Endodermal cell (in vitro differentiated cells): ENCODE data around the gene TTF2. TPM values are rescaled to one million over a fixed set of nuclear protein-coding genes. Genes with fewer than 3 reads are reported as not detected.

Source experiments
- DNase-seq: peaks from one replicate; pipeline ENCODE4 v3.0.0-alpha.2; 2017
- H3K27ac ChIP-seq: 2 replicates; pipeline ENCODE4 v1.5.1; 2013; ENCODE audit warnings: mild to moderate bottlenecking, low read depth, low read length, moderate library complexity
- H3K27me3 ChIP-seq: 2 replicates; pipeline ENCODE4 v1.6.1; 2013; ENCODE audit warnings: mild to moderate bottlenecking, low read length, moderate library complexity; ENCODE audit not compliant: insufficient read depth, control insufficient read depth, poor library complexity, severe bottlenecking
- H3K36me3 ChIP-seq: 2 replicates; pipeline ENCODE4 v1.7.0; 2013; ENCODE audit warnings: mild to moderate bottlenecking, low read length, moderate library complexity; ENCODE audit not compliant: control insufficient read depth, insufficient read depth
- H3K4me1 ChIP-seq: one replicate; pipeline ENCODE4 v1.7.0; 2013; ENCODE audit warnings: low read length; ENCODE audit not compliant: control insufficient read depth, insufficient read depth
- H3K4me3 ChIP-seq: 2 replicates; pipeline ENCODE4 v1.5.1; 2013; ENCODE audit warnings: mild to moderate bottlenecking, low read length, moderate library complexity
- H3K9ac ChIP-seq: 2 replicates; pipeline ENCODE4 v1.6.1; 2013; ENCODE audit warnings: mild to moderate bottlenecking, low read length, moderate library complexity; ENCODE audit not compliant: poor library complexity, severe bottlenecking; ENCODE audit errors: extremely low read depth
- H3K9me3 ChIP-seq: 2 replicates; pipeline ENCODE4 v1.6.1; 2013; ENCODE audit warnings: mild to moderate bottlenecking, low read length, moderate library complexity; ENCODE audit not compliant: control insufficient read depth
- H3K27ac Mint-ChIP-seq: 2 replicates; pipeline ENCODE4 v1.8.0; 2020; ENCODE audit warnings: mixed read lengths
- H3K27me3 Mint-ChIP-seq: 2 replicates; pipeline ENCODE4 v1.8.0; 2021; ENCODE audit warnings: mild to moderate bottlenecking, mixed read lengths; ENCODE audit not compliant: insufficient read depth
- H3K36me3 Mint-ChIP-seq: 2 replicates; pipeline ENCODE4 v1.8.0; 2020; ENCODE audit warnings: low read depth, mixed read lengths
- H3K4me1 Mint-ChIP-seq: 2 replicates; pipeline ENCODE4 v1.8.0; 2020; ENCODE audit warnings: mixed read lengths
- H3K4me3 Mint-ChIP-seq: 2 replicates; pipeline ENCODE4 v1.8.0; 2020; ENCODE audit warnings: mild to moderate bottlenecking, moderate library complexity, mixed read lengths
- H3K9me3 Mint-ChIP-seq: 2 replicates; pipeline ENCODE4 v1.8.0; 2020; ENCODE audit warnings: mild to moderate bottlenecking, mixed read lengths
- WGBS, 2 experiments: methylation state at CpG; one replicate each; pipeline versions ENCODE4 v1.1.5 to v1.1.7; 2013; ENCODE audit warnings: missing lambda C conversion rate in 2 of 2, mixed read lengths in 1 of 2; ENCODE audit not compliant: insufficient coverage in 1 of 2, insufficient read length in 1 of 2; 5-methylcytosine and 5-hydroxymethylcytosine counted together
- total RNA-seq, 2 donors: library from RNA; stranded (reverse); fragmentation: NEBNext Ultra II Directional in 1 of 2; extraction: Animal tissue kit (Norgen Biotek cat#: 25700) in 1 of 2; gene quantifications; 2 replicates in 1 of 2; 3 replicates in 1 of 2; pipeline ENCODE4 v1.2.1, GENCODE V29; 2021
- TF ChIP-seq, protein P1 (sequence below): fragments of 200-600 bp; sonication (generic); conservative IDR thresholded peaks from 2 replicates; pipeline ENCODE4 v1.5.0; 2021; ENCODE audit warnings: antibody characterized with exemption, mild to moderate bottlenecking

TTF2 gene
- total RNA-seq, 2 donors from 2014 or later: 70.9 to 71.9 TPM

DNA sequence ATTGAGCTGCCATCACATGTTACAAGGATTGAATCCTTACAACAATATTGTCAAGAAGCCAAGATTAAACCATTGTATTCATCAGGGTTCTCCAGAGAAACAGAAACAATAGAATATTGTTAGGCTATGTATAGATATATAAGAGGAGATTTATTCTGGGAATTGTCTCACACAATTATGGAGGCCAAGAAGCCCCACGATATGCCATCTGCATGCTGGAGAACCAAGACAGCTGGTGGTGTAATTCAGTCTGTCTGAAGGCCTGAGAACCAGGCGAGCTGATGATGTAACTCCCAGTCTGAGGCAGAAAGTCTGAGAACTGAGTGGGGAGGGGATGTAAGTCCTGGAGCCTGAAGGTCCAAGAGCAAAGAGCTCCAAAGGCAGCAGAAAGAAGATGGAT is 14.5 kb upstream of the TTF2 start:
- H3K9me3 Mint-ChIP-seq: no peaks in the 10 kb centered on the region
- WGBS, 2 experiments: 91 to 95% methylated on average over 1 to 2 of the region's 2 CpGs
- no peaks in the 10 kb centered on the region for H3K27me3 Mint-ChIP-seq

DNA sequence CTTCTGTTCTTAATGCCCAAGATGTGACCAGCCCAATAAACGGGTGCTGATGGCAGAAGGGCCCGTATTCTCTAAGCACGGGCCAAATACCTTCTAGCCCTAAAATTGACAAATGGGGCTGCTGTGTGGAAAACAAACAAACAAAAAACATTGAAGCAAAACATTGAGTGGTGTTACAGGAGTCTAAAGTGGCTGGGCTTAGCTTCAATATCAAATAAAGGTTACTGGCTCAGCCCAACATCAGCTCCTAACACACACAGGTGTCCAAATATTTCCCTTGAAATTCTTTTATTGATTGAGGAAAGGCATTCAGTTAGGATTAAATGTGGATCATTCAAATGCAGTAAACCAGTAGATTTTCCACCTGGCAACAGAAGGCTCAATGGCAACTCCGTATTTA is 13.3 kb upstream of the TTF2 start:
- H3K4me1 ChIP-seq: no peaks in the 10 kb centered on the region
- no peak overlapping the region for H3K9ac ChIP-seq
- Mint-ChIP-seq H3K4me3 (no peak overlapping the region), H3K27ac (no peak overlapping the region), H3K27me3 (no peaks in the 10 kb centered on the region), H3K4me1 (peaks cover 2% of the 10 kb centered on the region), H3K9me3 (no peaks in the 10 kb centered on the region), H3K36me3 (no peaks in the 10 kb centered on the region)
- DNase-seq: no peak
- H3K36me3 ChIP-seq: no peaks in the 10 kb centered on the region
- WGBS, 2 experiments: 91 to 100% methylated on average over 2 to 4 of the region's 4 CpGs
- no peak overlapping the region for H3K4me3 ChIP-seq
- no peak overlapping the region for H3K27ac ChIP-seq
- TF ChIP-seq, protein P1, sequence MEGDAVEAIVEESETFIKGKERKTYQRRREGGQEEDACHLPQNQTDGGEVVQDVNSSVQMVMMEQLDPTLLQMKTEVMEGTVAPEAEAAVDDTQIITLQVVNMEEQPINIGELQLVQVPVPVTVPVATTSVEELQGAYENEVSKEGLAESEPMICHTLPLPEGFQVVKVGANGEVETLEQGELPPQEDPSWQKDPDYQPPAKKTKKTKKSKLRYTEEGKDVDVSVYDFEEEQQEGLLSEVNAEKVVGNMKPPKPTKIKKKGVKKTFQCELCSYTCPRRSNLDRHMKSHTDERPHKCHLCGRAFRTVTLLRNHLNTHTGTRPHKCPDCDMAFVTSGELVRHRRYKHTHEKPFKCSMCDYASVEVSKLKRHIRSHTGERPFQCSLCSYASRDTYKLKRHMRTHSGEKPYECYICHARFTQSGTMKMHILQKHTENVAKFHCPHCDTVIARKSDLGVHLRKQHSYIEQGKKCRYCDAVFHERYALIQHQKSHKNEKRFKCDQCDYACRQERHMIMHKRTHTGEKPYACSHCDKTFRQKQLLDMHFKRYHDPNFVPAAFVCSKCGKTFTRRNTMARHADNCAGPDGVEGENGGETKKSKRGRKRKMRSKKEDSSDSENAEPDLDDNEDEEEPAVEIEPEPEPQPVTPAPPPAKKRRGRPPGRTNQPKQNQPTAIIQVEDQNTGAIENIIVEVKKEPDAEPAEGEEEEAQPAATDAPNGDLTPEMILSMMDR: no peak
- no peaks in the 10 kb centered on the region for H3K9me3 ChIP-seq
- H3K27me3 ChIP-seq: no peaks in the 10 kb centered on the region

More for the DNA sequence above, 14.5 kb upstream of the TTF2 start:
- TF ChIP-seq, protein P1: no peak
- Histone ChIP-seq H3K27ac (no peak overlapping the region), H3K4me1 (no peaks in the 10 kb centered on the region), H3K9me3 (no peaks in the 10 kb centered on the region), H3K36me3 (no peaks in the 10 kb centered on the region), H3K4me3 (no peak overlapping the region), H3K27me3 (no peaks in the 10 kb centered on the region), H3K9ac (no peak overlapping the region)
- DNase-seq: no peak
- Mint-ChIP-seq H3K36me3 (no peaks in the 10 kb centered on the region), H3K27ac (no peak overlapping the region), H3K4me3 (no peak overlapping the region), H3K4me1 (no peaks in the 10 kb centered on the region)

DNA sequence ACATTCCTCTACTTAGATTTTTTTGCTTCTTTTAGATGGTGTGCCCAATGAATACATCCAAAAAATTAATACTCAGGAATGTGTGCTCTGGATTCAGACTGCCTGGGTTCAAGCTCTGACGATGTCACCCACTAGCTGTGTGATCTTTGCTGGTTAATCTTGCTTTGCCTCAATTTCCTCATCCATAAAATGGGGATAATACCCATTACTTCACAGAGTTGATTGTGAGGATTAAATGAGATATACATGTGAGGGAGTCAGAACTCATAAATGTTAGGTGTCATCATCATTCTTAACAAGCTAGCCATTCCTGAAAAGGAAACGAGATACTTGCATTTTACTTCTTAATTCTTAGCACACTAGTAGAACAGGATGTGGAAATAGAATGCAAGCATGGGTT is 12.9 kb upstream of the TTF2 start:
- no peak overlapping the region for H3K27ac Mint-ChIP-seq
- no peak for DNase-seq
- TF ChIP-seq, protein P1: no peak
- Histone ChIP-seq H3K9ac (no peak overlapping the region), H3K27ac (no peak overlapping the region), H3K36me3 (no peaks in the 10 kb centered on the region), H3K4me3 (no peak overlapping the region), H3K4me1 (no peaks in the 10 kb centered on the region), H3K9me3 (no peaks in the 10 kb centered on the region), H3K27me3 (no peaks in the 10 kb centered on the region)
- H3K4me3 Mint-ChIP-seq: no peak overlapping the region
- H3K27me3 Mint-ChIP-seq: no peaks in the 10 kb centered on the region
- no peaks in the 10 kb centered on the region for H3K36me3 Mint-ChIP-seq
- WGBS, 2 experiments: 72 to 93% methylated on average over 2 of the region's 2 CpGs
- peaks cover 2% of the 10 kb centered on the region for H3K4me1 Mint-ChIP-seq
- H3K9me3 Mint-ChIP-seq: no peaks in the 10 kb centered on the region
